ENCODE data around the gene RAPH1.

The RAPH1 gene

DNA sequence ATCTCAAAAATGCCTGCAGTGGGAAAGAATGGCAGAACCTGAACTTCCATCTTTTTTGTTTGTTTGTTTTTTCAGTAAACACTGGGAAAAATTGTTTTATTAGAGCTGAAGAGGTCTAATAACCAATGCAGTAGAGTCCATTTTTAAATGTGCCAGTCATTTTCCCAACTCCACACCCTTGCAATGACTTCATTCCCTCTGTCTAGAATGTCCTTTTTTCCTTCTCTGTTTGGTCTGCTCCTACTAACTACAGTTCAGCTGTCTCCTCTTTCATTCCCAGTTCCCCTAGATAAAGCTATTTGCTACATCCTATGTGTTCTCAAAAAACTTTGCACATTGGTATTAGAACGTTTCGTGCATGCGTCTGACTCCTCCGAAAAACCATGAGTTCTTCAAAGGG lies 9.3 kb upstream of the RAPH1 start:
- TF ChIP-seq, protein P1, sequence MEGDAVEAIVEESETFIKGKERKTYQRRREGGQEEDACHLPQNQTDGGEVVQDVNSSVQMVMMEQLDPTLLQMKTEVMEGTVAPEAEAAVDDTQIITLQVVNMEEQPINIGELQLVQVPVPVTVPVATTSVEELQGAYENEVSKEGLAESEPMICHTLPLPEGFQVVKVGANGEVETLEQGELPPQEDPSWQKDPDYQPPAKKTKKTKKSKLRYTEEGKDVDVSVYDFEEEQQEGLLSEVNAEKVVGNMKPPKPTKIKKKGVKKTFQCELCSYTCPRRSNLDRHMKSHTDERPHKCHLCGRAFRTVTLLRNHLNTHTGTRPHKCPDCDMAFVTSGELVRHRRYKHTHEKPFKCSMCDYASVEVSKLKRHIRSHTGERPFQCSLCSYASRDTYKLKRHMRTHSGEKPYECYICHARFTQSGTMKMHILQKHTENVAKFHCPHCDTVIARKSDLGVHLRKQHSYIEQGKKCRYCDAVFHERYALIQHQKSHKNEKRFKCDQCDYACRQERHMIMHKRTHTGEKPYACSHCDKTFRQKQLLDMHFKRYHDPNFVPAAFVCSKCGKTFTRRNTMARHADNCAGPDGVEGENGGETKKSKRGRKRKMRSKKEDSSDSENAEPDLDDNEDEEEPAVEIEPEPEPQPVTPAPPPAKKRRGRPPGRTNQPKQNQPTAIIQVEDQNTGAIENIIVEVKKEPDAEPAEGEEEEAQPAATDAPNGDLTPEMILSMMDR (IDR thresholded peaks at IDR 0.05): no peak

DNA sequence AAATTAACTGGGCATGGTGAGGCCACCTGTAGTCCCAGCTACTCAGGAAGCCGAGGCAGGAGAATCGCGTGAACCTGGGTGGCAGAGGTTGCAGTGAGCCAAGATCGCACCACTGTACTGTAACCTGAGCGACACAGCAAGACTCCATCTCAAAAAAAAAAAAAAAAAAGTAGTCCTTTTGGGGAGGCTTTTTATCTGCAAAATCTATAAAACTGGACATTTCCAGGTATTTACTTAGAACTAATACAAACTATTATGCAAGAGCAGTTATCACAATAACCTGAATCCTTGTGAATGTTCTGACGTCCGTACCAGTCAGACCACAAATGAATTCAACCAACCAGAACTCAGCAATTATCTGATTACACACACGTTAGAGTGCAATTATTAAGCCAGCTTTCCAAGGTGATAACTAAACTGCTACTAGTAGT lies 8.8 kb upstream of the RAPH1 start:
- TF ChIP-seq, protein P1 (IDR thresholded peaks at IDR 0.05): no peak

DNA sequence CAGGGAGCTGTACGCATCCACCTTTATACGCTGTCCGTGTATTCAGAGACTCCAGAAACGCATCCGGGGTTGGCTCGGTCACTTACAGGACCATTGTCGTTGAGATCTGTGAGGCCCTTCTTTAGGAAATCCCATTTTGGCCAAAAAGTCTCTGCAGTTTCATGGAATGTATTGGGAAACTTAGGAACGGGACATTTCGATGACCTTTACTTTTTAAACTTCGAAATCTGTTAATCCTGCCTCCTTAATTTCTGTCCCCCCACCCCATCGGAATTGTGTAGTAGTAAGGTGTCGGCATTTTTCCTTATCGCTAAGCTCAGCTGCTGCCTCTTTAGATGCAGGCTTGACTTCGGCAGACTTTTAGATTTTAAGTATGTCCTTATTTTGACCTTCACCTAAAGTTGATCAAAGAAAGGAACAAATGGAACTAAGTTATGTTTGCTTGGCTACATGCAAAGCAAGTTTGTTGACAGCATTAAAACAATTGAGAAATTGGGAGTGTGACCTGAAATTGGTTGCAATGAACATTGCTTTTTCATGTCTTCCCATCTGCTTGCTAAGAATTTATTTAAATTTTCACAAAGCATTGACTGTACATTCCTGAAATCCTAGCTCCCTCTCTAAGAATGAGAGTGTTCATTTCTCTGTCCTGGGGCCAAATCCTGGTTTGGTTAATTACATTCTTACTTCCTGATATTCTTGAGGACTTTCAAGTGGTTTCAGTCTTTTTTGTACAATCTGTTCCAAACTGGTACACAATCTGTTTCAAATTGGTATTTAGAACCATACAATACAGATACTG lies 884 bp upstream of the RAPH1 start:
- TF ChIP-seq, protein P1 (IDR thresholded peaks at IDR 0.05): no peak

DNA sequence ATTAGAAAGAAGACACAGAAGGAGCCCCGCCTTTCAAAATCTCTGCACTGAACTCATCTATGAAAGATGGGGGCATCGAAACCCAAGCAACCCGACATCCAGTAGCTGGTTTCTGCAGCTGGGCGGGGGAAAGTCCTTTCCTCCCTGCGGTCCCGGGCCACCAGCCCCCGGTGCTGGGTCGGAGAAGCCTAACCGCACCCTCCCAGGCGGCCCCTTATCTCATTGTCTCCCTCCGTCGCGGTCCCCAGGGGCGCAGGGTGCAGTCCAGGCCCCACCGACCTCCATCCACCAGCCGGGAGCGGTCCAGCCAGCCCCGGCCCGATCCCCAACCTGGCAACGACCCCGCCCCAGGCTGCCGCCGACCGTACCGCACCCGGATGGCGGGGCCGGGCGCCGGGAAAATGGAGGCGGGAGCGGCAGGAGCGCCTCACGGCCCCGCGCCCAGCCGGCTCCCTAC lies 452 bp downstream of the RAPH1 start:
- TF ChIP-seq, protein P1 (IDR thresholded peaks at IDR 0.05): no peak

DNA sequence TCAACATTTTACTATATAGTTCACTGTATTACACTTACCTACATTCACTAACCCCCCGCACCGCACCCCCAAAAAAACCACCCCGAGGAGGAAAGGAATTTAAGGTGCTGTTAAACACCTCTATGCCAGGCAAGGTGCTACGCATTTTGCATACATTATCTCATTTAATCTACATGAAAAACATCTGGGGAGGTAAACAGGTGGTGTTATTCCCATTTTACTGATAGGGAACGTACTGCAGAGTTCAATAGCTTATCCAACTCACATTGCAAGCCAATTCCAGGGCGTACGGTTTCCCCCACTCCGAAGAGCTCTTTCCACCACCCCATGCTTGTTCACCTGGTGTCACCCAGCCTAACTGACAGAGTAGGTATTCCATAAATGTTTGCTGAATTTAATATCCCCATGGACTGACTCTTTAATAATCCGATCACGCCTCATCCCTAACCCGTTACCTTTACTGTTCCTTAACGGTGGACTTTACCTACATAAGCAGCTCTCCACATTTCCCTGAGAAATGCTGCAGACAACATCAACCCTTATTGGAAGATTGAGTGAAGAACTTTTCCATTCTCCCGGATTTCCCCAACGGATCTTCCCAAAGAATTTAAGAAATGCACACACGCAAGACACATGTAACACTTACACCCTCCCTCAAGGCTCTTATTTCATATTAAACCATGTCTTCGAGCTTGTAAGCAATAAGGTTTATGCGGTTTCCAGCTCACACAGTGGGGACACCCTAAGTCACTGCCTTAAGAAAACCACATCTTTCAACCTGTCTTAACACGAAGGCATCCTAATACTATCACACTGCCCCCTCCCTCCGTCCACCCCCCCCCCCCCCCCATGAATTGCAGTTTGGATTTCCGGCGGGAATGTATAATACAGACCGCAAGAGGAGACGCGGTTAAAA lies 1.2 kb downstream of the RAPH1 start:
- TF ChIP-seq, protein P1 (IDR thresholded peaks at IDR 0.05): no peak

DNA sequence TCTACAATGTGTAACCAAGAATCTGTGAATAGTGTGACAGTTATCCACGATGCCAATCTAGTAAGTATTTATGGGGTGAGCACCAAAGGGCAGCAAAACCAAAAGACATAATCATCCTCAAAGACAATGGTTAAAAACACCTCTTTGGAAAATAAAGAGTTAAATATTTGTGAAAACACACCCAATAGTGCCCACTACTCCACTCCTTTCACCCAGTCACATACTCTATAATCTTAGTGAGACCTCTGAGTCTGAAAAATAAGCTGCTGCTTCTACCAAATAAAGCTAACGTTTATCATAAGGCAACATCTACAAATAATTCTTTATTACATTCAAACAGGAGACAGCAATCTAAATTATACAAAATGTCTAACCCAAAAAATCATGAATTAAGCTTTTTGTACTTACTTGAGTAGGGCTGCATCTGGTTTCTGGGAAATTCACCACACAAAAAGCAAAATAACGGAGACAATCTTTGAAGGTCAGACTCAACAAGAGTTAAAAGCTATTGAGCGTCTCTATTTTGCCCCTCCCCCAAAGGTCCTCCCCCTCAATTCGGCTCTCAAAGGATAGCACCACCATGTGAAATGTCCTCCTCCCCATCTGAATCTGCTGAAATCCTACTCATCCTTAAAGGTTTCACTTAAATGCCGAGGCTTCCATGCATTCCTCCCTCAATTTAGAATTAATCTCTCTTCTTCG lies 2.0 kb downstream of the RAPH1 start:
- TF ChIP-seq, protein P1 (IDR thresholded peaks at IDR 0.05): no peak

DNA sequence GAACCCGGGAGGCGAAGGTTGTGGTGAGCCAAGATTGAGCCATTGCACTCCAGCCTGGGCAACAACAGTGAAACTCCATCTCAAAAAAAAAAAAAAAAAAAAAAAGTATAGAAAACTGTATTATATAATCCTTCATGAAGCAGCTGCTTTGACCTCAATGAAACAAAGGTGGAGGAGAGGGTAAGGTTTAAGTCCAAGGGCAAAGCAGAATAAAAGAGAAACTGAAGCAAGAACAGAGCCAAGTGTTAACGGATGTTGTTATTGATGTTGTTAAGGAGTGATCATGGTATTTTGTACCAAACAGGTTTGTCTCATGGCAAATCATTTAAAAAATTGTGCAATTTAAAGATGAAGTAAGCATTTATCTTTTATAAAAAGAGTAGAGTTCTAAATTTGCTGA lies 7.4 kb downstream of the RAPH1 start:
- TF ChIP-seq, protein P1 (IDR thresholded peaks at IDR 0.05): no peak
